SK-N-SH (cell line): ENCODE measurements around the gene ACACA. TPM values are rescaled to one million over a fixed set of nuclear protein-coding genes. Genes with fewer than 3 reads are reported as not detected.

Source experiments
- CTCF ChIA-PET: fragments of 300-600, 350-600 bp; formaldehyde crosslinking; extraction: SDS; loops from one replicate; lab custom pipeline; 2021; lab: Yijun Ruan, JAX
- POLR2A ChIA-PET: fragments of 350-600 bp; sonication (Branson Sonifier 250); formaldehyde crosslinking; extraction: SDS; loops from one replicate; lab custom pipeline; 2020; ENCODE audit warnings: antibody characterized with exemption, inconsistent platforms; lab: Yijun Ruan, JAX
- DNase-seq: peaks from one replicate; pipeline ENCODE4 v3.0.0; 2012
- H2AFZ ChIP-seq: fragments of 200-600 bp; sonication (generic); 2 replicates; pipeline ENCODE4 v1.8.1; 2016; ENCODE audit warnings: antibody characterized with exemption, mild to moderate bottlenecking, low read depth
- H3F3A ChIP-seq: fragments of 200-600 bp; sonication (generic); replicated peaks from 2 replicates; pipeline ENCODE3; 2016; ENCODE audit warnings: antibody characterized with exemption, mild to moderate bottlenecking; ENCODE audit not compliant: insufficient read depth
- H3K27ac ChIP-seq, 2 experiments: fragments of 200-500 bp in 1 of 2; fragments of 200-600 bp in 1 of 2; sonication (Bioruptor generic) in 1 of 2; sonication (generic), shearing (Covaris generic) in 1 of 2; 2 replicates each; pipeline versions ENCODE4 v1.5.1 to v1.6.1; 2014 to 2016; ENCODE audit warnings: low read depth in 2 of 2, inconsistent platforms in 1 of 2, low read length in 1 of 2, mild to moderate bottlenecking in 1 of 2, mixed read lengths in 1 of 2
- H3K27me3 ChIP-seq: fragments of 200-600 bp; sonication (generic), shearing (Covaris generic); 2 replicates; pipeline ENCODE4 v1.6.1; 2016; ENCODE audit warnings: mixed run types; ENCODE audit not compliant: insufficient read depth
- H3K36me3 ChIP-seq, 2 experiments: fragments of 200-500 bp in 1 of 2; fragments of 200-600 bp in 1 of 2; sonication (Bioruptor generic) in 1 of 2; sonication (generic) in 1 of 2; replicated peaks in 1 of 2; 2 replicates each; pipeline versions ENCODE3 to v1.5.1; 2014 to 2016; ENCODE audit warnings: low read length in 1 of 2, mild to moderate bottlenecking in 1 of 2; ENCODE audit not compliant: insufficient read depth in 2 of 2, control insufficient read depth in 1 of 2
- H3K4me1 ChIP-seq, 2 experiments: fragments of 200-500 bp in 1 of 2; fragments of 200-600 bp in 1 of 2; sonication (Bioruptor generic) in 1 of 2; sonication (generic), shearing (Covaris generic) in 1 of 2; 2 replicates each; pipeline versions ENCODE4 v1.5.1 to v1.6.1; 2014 to 2016; ENCODE audit warnings: low read depth in 1 of 2, low read length in 1 of 2, mixed run types in 1 of 2; ENCODE audit not compliant: insufficient read depth in 2 of 2, control insufficient read depth in 1 of 2
- H3K4me2 ChIP-seq: fragments of 200-600 bp; sonication (generic), shearing (Covaris generic); 2 replicates; pipeline ENCODE4 v1.6.1; 2017; ENCODE audit warnings: mixed run types
- H3K4me3 ChIP-seq, 2 experiments: fragments of 200-500 bp in 1 of 2; fragments of 200-600 bp in 1 of 2; sonication (Bioruptor generic) in 1 of 2; sonication (generic), shearing (Covaris generic) in 1 of 2; 2 replicates each; pipeline versions ENCODE4 v1.5.1 to v1.8.1; 2014 to 2016; ENCODE audit warnings: low read depth in 2 of 2, inconsistent platforms in 1 of 2, low read length in 1 of 2, mild to moderate bottlenecking in 1 of 2, mixed read lengths in 1 of 2, moderate library complexity in 1 of 2
- H3K79me2 ChIP-seq: fragments of 200-600 bp; sonication (generic); 2 replicates; pipeline ENCODE4 v1.8.1; 2017; ENCODE audit warnings: mild to moderate bottlenecking; ENCODE audit not compliant: insufficient read depth
- H3K9ac ChIP-seq: fragments of 200-600 bp; sonication (generic); 2 replicates; pipeline ENCODE4 v1.6.1; 2017; ENCODE audit warnings: mixed run types
- H3K9me2 ChIP-seq: fragments of 200-600 bp; sonication (generic); 2 replicates; pipeline ENCODE4 v1.6.1; 2017; ENCODE audit warnings: mixed run types
- H3K9me3 ChIP-seq: fragments of 200-600 bp; sonication (generic); 2 replicates; pipeline ENCODE4 v1.6.1; 2017; ENCODE audit warnings: mixed run types, mild to moderate bottlenecking, moderate library complexity
- H4K20me1 ChIP-seq: fragments of 200-600 bp; sonication (generic); 2 replicates; pipeline ENCODE4 v1.6.1; 2017; ENCODE audit warnings: mild to moderate bottlenecking, mixed run types; ENCODE audit not compliant: insufficient read depth
- CTCF ChIP-seq: fragments of 200-600 bp; sonication (generic); IDR thresholded peaks from 2 replicates; pipeline ENCODE4 v1.6.1; 2017; ENCODE audit warnings: antibody characterized with exemption, mild to moderate bottlenecking, moderate library complexity
- ELF1 ChIP-seq: IDR thresholded peaks from 2 replicates; pipeline ENCODE4 v1.4.0; 2012
- EP300 ChIP-seq, 2 experiments: IDR thresholded peaks; 2 replicates each; pipeline versions ENCODE4 v1.4.0 to v1.6.1; 2012; ENCODE audit warnings: borderline replicate concordance in 1 of 2, low read depth in 1 of 2, low read length in 1 of 2
- EZH2phosphoT487 ChIP-seq: fragments of 200-600 bp; sonication (generic); IDR thresholded peaks from 2 replicates; pipeline ENCODE4 v1.6.1; 2017; ENCODE audit warnings: low read depth, mixed run types, mild to moderate bottlenecking, antibody characterized with exemption, moderate library complexity, borderline replicate concordance
- GATA2 ChIP-seq: sonication (generic); formaldehyde crosslinking; IDR thresholded peaks from 2 replicates; pipeline ENCODE4 v1.5.0; 2020; ENCODE audit warnings: mild to moderate bottlenecking, missing genetic modification reagents
- JUND ChIP-seq: IDR thresholded peaks from 2 replicates; pipeline ENCODE4 v1.4.0; 2012
- MXI1 ChIP-seq: IDR thresholded peaks from 2 replicates; pipeline ENCODE4 v1.6.1; 2012; ENCODE audit warnings: mild to moderate bottlenecking, low read depth, low read length, improper control_type of control experiment
- NFIC ChIP-seq: IDR thresholded peaks from 2 replicates; pipeline ENCODE4 v1.4.0; 2012; ENCODE audit warnings: borderline replicate concordance
- PBX3 ChIP-seq: IDR thresholded peaks from 2 replicates; pipeline ENCODE4; 2012
- RAD21 ChIP-seq: IDR thresholded peaks from 2 replicates; pipeline ENCODE4 v1.6.1; 2012; ENCODE audit warnings: mild to moderate bottlenecking, low read length
- RFX5 ChIP-seq: IDR thresholded peaks from 2 replicates; pipeline ENCODE4 v1.6.1; 2012; ENCODE audit warnings: mild to moderate bottlenecking, improper control_type of control experiment, low read length
- SMC3 ChIP-seq: IDR thresholded peaks from 2 replicates; pipeline ENCODE4 v1.6.1; 2012; ENCODE audit warnings: low read depth, low read length, improper control_type of control experiment
- TEAD4 ChIP-seq: IDR thresholded peaks from 2 replicates; pipeline ENCODE4 v1.4.0; 2012; ENCODE audit warnings: mild to moderate bottlenecking, borderline replicate concordance; ENCODE audit not compliant: insufficient read depth
- YY1 ChIP-seq: IDR thresholded peaks from 2 replicates; pipeline ENCODE4 v1.4.0; 2012; ENCODE audit warnings: low read depth, mild to moderate bottlenecking
- ZBTB33 ChIP-seq: IDR thresholded peaks from 2 replicates; pipeline ENCODE4 v1.4.0; 2012; ENCODE audit warnings: low read depth, borderline replicate concordance
- WGBS: methylation state at CpG from one replicate; pipeline ENCODE4 v1.1.6; 2017; ENCODE audit warnings: low lambda C conversion rate; 5-methylcytosine and 5-hydroxymethylcytosine counted together
- polyA plus RNA-seq, 3 experiments: library from polyadenylated mRNA; depleted of rRNA; stranded (reverse); fragments of >200 nt; gene quantifications; 2 replicates each; pipeline ENCODE4 v1.2.3, GENCODE V29; 2012

ACACA gene
- polyA plus RNA-seq, 1 of the 3 experiments (the other 2 are of a cell fraction), result 27.2 TPM

DNA sequence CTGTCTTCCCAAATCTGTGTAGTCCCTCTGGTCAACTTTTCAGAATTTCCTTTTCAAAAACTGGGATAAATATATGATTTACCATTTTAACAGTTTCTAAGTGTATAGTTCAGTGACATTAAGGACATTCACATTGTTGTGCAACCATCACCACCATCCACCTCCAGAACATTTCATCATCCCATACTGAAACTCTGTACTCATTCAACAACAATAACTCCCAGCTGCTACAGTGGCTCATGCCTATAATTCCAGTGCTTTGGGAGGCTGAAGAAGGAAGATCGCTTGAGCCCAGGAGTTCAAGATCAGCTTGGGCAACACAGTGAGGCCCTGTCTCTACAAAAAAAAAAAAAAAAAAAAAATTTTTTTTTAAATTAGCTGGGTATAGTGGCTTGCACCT lies 326.9 kb downstream of the ACACA start:
- CTCF ChIA-PET, result interaction anchor here (0.9 kb wide), 1 partner anchor 16 kb away, joined by 4 read pairs; no protein-coding TSS in a partner anchor
- no peak for TF ChIP-seq RAD21
- no peak for TF ChIP-seq GATA2 (CRISPR knock-in tag)
- no peak for TF ChIP-seq EP300 (IDR thresholded peaks at IDR 0.05; ENCODE audit: borderline replicate concordance in 1 of 2, low read depth in 1 of 2, low read length in 1 of 2)
- no peak for TF ChIP-seq SMC3
- TF ChIP-seq ZBTB33, result no peak
- TF ChIP-seq RFX5, result no peak
- no peak for TF ChIP-seq CTCF
- no peak for TF ChIP-seq JUND
- TF ChIP-seq MXI1, result no peak
- no peak for TF ChIP-seq EZH2phosphoT487
- TF ChIP-seq PBX3, result no peak
- TF ChIP-seq TEAD4, result no peak
- no peak for TF ChIP-seq YY1
- no peak for TF ChIP-seq NFIC
- no peak for TF ChIP-seq ELF1
- TF ChIP-seq, all 33 proteins: peak for 0
- H3K9me2 ChIP-seq, result no peaks in the 10 kb centered on the region
- no peaks in the 10 kb centered on the region for H3K79me2 ChIP-seq
- H3K9ac ChIP-seq, result no peak overlapping the region
- H3K36me3 ChIP-seq, result peaks cover 0 to 5% of the 10 kb centered on the region in 2 experiments
- POLR2A ChIA-PET, result no interaction called here
- H4K20me1 ChIP-seq, result no peaks in the 10 kb centered on the region
- no peak for DNase-seq
- no peak overlapping the region for H3K27ac ChIP-seq
- no peaks in the 10 kb centered on the region for H3F3A ChIP-seq
- no peaks in the 10 kb centered on the region for H3K27me3 ChIP-seq
- H3K4me3 ChIP-seq, result no peak overlapping the region
- no peak overlapping the region for H3K4me2 ChIP-seq
- H3K9me3 ChIP-seq, result no peaks in the 10 kb centered on the region
- no peak overlapping the region for H2AFZ ChIP-seq
- H3K4me1 ChIP-seq, result no peaks in the 10 kb centered on the region
- 100% methylated on average over 1 of the region's 1 CpG for WGBS
